ENCODE measurements around the gene DUSP12. TPM values are rescaled to one million over a fixed set of nuclear protein-coding genes. Genes with fewer than 3 reads are reported as not detected.
A peak's percentile ranks its signal among the peaks of the same experiment; 100 is the strongest.

DUSP12 gene
- total and polyA plus RNA-seq, 2 donors: 27.9 to 41.8 TPM

DNA sequence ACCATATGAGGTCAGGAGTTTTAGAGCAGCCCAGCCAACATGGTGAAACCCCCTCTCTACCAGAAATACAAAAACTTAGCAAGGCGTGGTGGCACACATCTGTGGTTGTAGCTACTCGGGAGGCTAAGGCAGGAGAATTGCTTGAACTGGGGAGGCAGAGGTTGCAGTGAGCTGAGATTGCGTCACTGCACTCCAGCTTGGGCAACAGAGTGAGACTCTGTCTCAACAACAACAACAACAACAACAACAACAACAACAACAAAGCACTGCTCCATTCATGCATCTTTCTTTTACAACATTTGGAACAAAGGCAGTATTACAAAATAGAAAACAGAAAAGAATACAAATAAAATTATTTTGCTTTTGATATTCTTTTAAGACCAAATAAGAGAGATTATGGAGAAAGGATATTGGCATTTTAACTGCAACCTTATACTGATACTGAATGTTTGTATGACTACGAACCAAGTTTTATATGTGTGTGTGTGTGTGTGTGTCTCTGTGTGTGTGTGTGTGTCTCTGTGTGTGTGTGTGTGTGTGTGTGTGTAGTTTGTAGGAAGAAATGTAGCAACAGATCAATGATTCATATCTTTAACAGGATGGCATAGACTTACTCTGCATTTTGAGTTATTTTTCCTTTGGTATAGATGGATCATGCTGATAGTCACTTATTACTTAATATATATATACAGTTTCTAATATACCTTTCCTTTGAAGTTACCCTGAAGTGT is 41.2 kb downstream of the DUSP12 start:
- 89% methylated on average over 4 of the region's 4 CpGs for WGBS
- no peak overlapping the region for H3K27ac ChIP-seq (ENCODE audit: low read depth)
- H3K36me3 ChIP-seq (ENCODE audit: insufficient read depth): peaks cover 2% of the 10 kb centered on the region
- no peak overlapping the region for H3K4me3 ChIP-seq (ENCODE audit: low read depth, low read length)
- no peak for DNase-seq (ENCODE audit: extremely low spot score)
- H3K4me1 ChIP-seq (ENCODE audit: insufficient read depth): no peaks in the 10 kb centered on the region

DNA sequence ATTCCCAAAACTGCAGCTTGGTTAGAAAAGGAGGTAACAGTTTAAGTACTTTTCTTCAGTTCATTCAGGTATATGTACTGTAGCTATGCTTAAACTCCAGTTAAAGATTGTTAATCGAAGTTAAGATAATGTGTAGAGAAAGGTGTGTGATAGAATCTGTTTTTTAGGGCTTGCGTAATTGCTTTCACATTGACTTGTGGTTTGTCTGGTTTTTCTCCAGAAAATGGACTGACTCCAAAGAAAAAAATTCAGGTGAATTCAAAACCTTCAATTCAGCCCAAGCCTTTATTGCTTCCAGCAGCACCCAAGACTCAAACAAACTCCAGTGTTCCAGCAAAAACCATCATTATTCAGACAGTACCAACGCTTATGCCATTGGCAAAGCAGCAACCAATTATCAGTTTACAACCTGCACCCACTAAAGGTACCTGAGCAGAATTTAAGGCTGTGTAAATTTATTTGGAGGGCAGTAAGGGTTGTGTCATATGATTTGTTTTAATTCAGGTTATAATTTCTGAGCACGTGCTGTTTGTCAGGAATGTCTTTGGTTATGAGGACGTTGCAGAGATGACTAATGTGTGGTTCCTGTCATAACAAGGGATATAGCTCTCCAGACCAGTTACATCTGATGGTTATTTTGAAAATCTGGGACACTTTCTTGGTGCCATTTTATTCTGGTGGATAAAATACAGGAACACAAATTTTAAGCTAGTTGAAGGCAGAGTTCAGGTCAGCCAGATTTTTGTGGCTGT is 42.5 kb downstream of the DUSP12 start:
- Histone ChIP-seq H3K27ac (ENCODE audit: low read depth) (no peak overlapping the region), H3K36me3 (ENCODE audit: insufficient read depth) (peaks cover 2% of the 10 kb centered on the region)

DNA sequence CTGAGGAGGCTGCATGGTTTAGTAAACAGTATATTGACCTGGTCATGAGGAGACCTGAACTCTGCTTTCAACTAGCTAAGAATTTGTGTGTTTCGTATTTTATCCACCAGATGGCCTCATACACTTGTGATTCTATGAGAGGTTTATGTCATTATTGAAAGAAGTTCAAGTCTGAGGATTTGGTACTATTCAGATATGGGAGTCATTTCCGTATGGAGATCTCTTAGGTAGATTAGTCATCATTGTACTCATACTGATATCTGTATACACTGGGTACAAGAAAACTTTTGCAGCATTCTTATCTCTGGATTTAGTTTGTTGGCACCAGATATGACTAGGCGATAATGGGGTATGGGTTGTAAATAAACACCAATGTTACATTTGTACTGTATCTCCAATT is 43.2 kb downstream of the DUSP12 start:
- Histone ChIP-seq H3K27ac (ENCODE audit: low read depth) (no peak overlapping the region), H3K4me1 (ENCODE audit: insufficient read depth) (no peaks in the 10 kb centered on the region), H3K4me3 (ENCODE audit: low read depth, low read length) (no peak overlapping the region), H3K36me3 (ENCODE audit: insufficient read depth) (peaks cover 2% of the 10 kb centered on the region)
- WGBS: 41% methylated on average over 3 of the region's 3 CpGs
- DNase-seq (ENCODE audit: extremely low spot score): peak; percentile 10

More for the DNA sequence above, 42.5 kb downstream of the DUSP12 start:
- Histone ChIP-seq H3K4me1 (ENCODE audit: insufficient read depth) (no peaks in the 10 kb centered on the region), H3K4me3 (ENCODE audit: low read depth, low read length) (no peak overlapping the region)
- WGBS: 79% methylated on average over 5 of the region's 5 CpGs
- no peak for DNase-seq (ENCODE audit: extremely low spot score)

DNA sequence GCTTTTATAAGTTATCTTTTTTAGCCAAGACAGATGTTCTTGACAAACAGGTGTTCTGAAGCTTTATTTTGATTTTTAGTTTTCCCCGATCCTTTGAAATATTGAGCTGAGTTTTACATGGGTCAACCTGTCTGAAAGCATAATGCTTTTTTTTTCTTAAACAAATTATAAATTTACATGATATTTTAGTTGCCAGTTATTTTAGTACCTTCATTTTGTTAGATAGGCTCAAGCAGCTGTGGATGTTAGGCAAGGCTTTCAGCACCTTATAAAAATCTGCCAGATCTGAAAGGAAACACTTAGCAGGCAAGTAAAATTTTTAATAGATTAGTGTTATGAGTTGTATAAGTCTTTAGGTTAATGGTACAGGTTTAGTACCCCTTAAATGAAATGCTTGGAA is 50.2 kb downstream of the DUSP12 start:
- no peak overlapping the region for H3K27ac ChIP-seq (ENCODE audit: low read depth)
- H3K36me3 ChIP-seq (ENCODE audit: insufficient read depth): peaks cover 3% of the 10 kb centered on the region
- no peaks in the 10 kb centered on the region for H3K4me1 ChIP-seq (ENCODE audit: insufficient read depth)
- WGBS: 93% methylated on average over 1 of the region's 1 CpG
- no peak overlapping the region for H3K4me3 ChIP-seq (ENCODE audit: low read depth, low read length)
- DNase-seq (ENCODE audit: extremely low spot score): no peak

DNA sequence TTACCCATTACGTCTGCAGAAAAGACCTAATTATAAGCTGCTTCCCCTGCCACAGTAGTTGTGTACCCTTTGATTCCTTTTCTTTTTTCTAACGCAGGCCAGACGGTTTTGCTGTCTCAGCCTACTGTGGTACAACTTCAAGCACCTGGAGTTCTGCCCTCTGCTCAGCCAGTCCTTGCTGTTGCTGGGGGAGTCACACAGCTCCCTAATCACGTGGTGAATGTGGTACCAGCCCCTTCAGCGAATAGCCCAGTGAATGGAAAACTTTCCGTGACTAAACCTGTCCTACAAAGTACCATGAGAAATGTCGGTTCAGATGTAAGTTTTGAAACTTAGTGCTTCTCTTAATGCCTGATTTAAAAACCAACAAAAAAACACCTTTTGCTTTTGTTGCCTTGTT is 52.4 kb downstream of the DUSP12 start:
- no peak overlapping the region for H3K27ac ChIP-seq (ENCODE audit: low read depth)
- peaks cover 2% of the 10 kb centered on the region for H3K36me3 ChIP-seq (ENCODE audit: insufficient read depth)
- 71% methylated on average over 7 of the region's 7 CpGs for WGBS
- no peak for DNase-seq (ENCODE audit: extremely low spot score)
- H3K4me1 ChIP-seq (ENCODE audit: insufficient read depth): no peaks in the 10 kb centered on the region
- no peak overlapping the region for H3K4me3 ChIP-seq (ENCODE audit: low read depth, low read length)

DNA sequence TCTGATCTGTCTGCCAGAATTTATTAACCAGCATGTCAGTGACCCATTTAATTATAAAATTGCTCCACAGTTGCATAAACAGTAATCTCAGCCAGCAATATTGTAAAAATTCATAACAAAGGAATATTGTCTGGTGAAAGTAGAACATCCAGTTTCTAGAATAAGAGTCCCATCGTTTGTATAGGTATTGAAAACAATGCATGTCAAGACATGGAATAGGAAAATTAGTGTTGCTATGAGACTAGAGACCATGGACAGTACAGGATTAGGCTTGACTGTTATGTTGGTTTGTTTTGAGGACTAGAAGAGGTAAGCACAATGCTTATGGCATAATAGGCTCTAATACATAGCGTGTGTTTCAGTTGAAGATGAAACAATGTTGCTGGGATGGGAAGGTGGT is 53.6 kb downstream of the DUSP12 start:
- H3K36me3 ChIP-seq (ENCODE audit: insufficient read depth): peaks cover 2% of the 10 kb centered on the region
- no peak overlapping the region for H3K27ac ChIP-seq (ENCODE audit: low read depth)
- H3K4me1 ChIP-seq (ENCODE audit: insufficient read depth): no peaks in the 10 kb centered on the region
- DNase-seq (ENCODE audit: extremely low spot score): no peak
- H3K4me3 ChIP-seq (ENCODE audit: low read depth, low read length): no peak overlapping the region
- WGBS: 84% methylated on average over 2 of the region's 2 CpGs

DNA sequence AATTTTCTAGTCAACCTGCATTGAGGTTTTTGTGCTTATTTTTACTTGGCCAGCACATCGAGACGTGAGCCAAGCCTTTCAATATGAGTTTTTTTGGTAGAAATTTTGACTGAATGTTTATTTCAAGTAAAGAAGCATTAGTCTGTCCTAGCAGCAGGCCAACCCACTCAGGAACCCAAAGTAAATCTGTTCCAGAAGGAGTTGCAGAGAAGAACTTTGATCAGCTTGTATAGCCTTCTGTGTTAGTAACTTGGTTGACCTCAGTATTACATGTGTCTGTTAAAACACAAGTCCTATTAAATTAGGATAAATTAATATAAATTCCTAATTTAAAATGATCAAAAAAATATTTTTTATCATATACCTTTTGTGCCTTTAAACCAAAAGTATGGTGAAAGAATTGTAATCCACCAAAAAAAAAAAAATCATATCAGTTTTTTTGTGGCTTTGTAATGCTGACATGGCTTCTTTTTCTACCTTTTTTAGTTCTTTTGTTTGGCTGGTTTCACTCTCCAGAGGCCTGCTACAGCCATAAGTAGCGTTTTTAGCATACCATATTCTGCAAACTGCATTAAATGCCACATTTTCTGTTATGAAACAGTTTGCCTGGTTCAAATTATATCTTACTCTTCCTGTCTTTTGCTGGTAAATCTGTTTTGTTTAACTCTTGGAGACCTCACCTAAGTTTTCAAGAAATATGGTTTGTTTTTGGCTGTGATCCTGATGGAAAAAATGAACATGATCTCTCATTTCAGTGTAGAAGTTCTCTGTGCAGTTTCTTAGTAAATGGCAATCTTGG is 56.0 kb downstream of the DUSP12 start:
- Histone ChIP-seq H3K4me3 (ENCODE audit: low read depth, low read length) (no peak overlapping the region), H3K36me3 (ENCODE audit: insufficient read depth) (peaks cover 3% of the 10 kb centered on the region), H3K27ac (ENCODE audit: low read depth) (no peak overlapping the region), H3K4me1 (ENCODE audit: insufficient read depth) (no peaks in the 10 kb centered on the region)
- DNase-seq (ENCODE audit: extremely low spot score): no peak
- 70% methylated on average over 3 of the region's 3 CpGs for WGBS

Small RNAs within 50 kb of the gene (small RNA-seq; reads per million reads assigned to genes)
- not detected for gene RN7SL466P

Other genes with a start within 250 kb of the DUSP12 start
- 37.9 TPM for gene FCGR2A, start 244.3 kb upstream of the DUSP12 start, total RNA-seq
- 27.7 TPM for gene FCGR2A, start 244.3 kb upstream of the DUSP12 start, polyA plus RNA-seq
- gene HSPA6, start 225.2 kb upstream of the DUSP12 start, total RNA-seq: 1.2 TPM
- gene HSPA6, start 225.2 kb upstream of the DUSP12 start, polyA plus RNA-seq: 5.6 TPM
- gene FCGR3A, start 200.0 kb upstream of the DUSP12 start, total RNA-seq: 4.5 TPM
- gene FCGR3A, start 200.0 kb upstream of the DUSP12 start, polyA plus RNA-seq: 29.0 TPM
- gene FCGR3B, start 118.6 kb upstream of the DUSP12 start, total RNA-seq: 1.2 TPM
- gene FCGR3B, start 118.6 kb upstream of the DUSP12 start, polyA plus RNA-seq: 0.67 TPM
- gene FCGR2B, start 86.6 kb upstream of the DUSP12 start, total RNA-seq: 3.4 TPM
- 25.3 TPM for gene FCGR2B, start 86.6 kb upstream of the DUSP12 start, polyA plus RNA-seq
- 0.48 TPM for gene FCRLA, start 42.6 kb upstream of the DUSP12 start, total RNA-seq
- gene FCRLA, start 42.6 kb upstream of the DUSP12 start, polyA plus RNA-seq: not detected
- 3.6 TPM for gene FCRLB, start 28.2 kb upstream of the DUSP12 start, total RNA-seq
- gene FCRLB, start 28.2 kb upstream of the DUSP12 start, polyA plus RNA-seq: 1.1 TPM
- gene ATF6, start 16.5 kb downstream of the DUSP12 start, total RNA-seq: 39.4 TPM
- gene ATF6, start 16.5 kb downstream of the DUSP12 start, polyA plus RNA-seq: 13.0 TPM

Data from urinary bladder (tissue), 4 donors.